Caco-2 (cell line): Measurements from ENCODE around the gene NRXN3. TPM values are rescaled to one million over a fixed set of nuclear protein-coding genes. Genes with fewer than 3 reads are reported as not detected.

ENCODE experiments used
- BruUV-seq: library from RNA; stranded (reverse); fragments of 400-500 nt; replicated peaks from 2 replicates; lab custom pipeline; 2021; lab: Mats Ljungman, UMichigan
- CTCF ChIA-PET: fragments of 300-600 bp; sonication (Branson Sonifier 250); formaldehyde crosslinking; loops from one replicate; lab custom pipeline; 2022; ENCODE audit warnings: antibody characterized with exemption; lab: Charles Lee
- POLR2A ChIA-PET: fragments of 300-600 bp; sonication (Branson Sonifier 250); formaldehyde crosslinking; loops from one replicate; lab custom pipeline; 2022; ENCODE audit warnings: antibody characterized with exemption; lab: Charles Lee
- DNase-seq, 2 experiments: peaks; one replicate each; pipeline versions ENCODE4 v3.0.0 to v3.0.0-alpha.2; 2020 to 2022
- H3K27me3 ChIP-seq: replicated peaks from 2 replicates; pipeline ENCODE4 v1.6.0; 2011; ENCODE audit warnings: low read length; ENCODE audit not compliant: control insufficient read depth, insufficient read depth
- H3K36me3 ChIP-seq: 2 replicates; pipeline ENCODE4 v1.5.1; 2011; ENCODE audit warnings: low read length; ENCODE audit not compliant: control insufficient read depth, insufficient read depth
- H3K4me1 ChIP-seq: fragments of 250-450 bp; sonication (Bioruptor Pico); 2 replicates; pipeline ENCODE4 v1.5.1; 2020; ENCODE audit warnings: mild to moderate bottlenecking
- H3K4me3 ChIP-seq: 2 replicates; pipeline ENCODE4 v1.5.1; 2011; ENCODE audit warnings: low read depth, mild to moderate bottlenecking, control low read depth, low read length
- H3K9me3 ChIP-seq: fragments of 250-450 bp; sonication (Bioruptor Pico); 2 replicates; pipeline ENCODE4 v1.5.1; 2020; ENCODE audit warnings: mild to moderate bottlenecking, moderate library complexity
- H3K27ac Mint-ChIP-seq: one replicate; pipeline ENCODE4 v1.8.0; 2022; ENCODE audit warnings: mixed read lengths; ENCODE audit not compliant: unreplicated experiment
- H3K27me3 Mint-ChIP-seq: one replicate; pipeline ENCODE4 v1.8.0; 2022; ENCODE audit warnings: mixed read lengths; ENCODE audit not compliant: insufficient read depth, unreplicated experiment
- H3K36me3 Mint-ChIP-seq: one replicate; pipeline ENCODE4 v1.8.0; 2022; ENCODE audit warnings: mild to moderate bottlenecking, mixed read lengths; ENCODE audit not compliant: insufficient read depth, unreplicated experiment
- H3K4me1 Mint-ChIP-seq: one replicate; pipeline ENCODE4 v1.8.0; 2022; ENCODE audit warnings: low read depth, mixed read lengths; ENCODE audit not compliant: unreplicated experiment
- H3K4me3 Mint-ChIP-seq: one replicate; pipeline ENCODE4 v1.8.0; 2022; ENCODE audit warnings: mild to moderate bottlenecking, moderate library complexity, mixed read lengths; ENCODE audit not compliant: unreplicated experiment
- H3K9me3 Mint-ChIP-seq: one replicate; pipeline ENCODE4 v1.8.0; 2022; ENCODE audit warnings: mixed read lengths; ENCODE audit not compliant: unreplicated experiment
- intact Hi-C: fragments of 100-400 bp; cut with micrococcal nuclease; formaldehyde crosslinking; loops from one replicate; pipeline ENCODE4 v1.10.0; 2022; ENCODE audit not compliant: unreplicated experiment
- total RNA-seq: library from RNA; stranded (reverse); gene quantifications from 2 replicates; pipeline ENCODE4 v1.2.3, GENCODE V29; 2022
- TF ChIP-seq, protein P1 (sequence below), 2 experiments: fragments of 200-600 bp in 1 of 2; IDR thresholded peaks; 1 replicate in 1 of 2; 2 replicates in 1 of 2; pipeline versions ENCODE4 v1.5.1 to v1.8.0; 2011 to 2022; ENCODE audit warnings: antibody characterized with exemption in 1 of 2, control low read depth in 1 of 2, inconsistent platforms in 1 of 2, low read depth in 1 of 2, low read length in 1 of 2, mild to moderate bottlenecking in 1 of 2, moderate library complexity in 1 of 2; ENCODE audit not compliant: insufficient read depth in 1 of 2, severe bottlenecking in 1 of 2, unreplicated experiment in 1 of 2

Gene NRXN3
- total RNA-seq, 1 experiment from 2014 or later = 12.4 TPM

DNA sequence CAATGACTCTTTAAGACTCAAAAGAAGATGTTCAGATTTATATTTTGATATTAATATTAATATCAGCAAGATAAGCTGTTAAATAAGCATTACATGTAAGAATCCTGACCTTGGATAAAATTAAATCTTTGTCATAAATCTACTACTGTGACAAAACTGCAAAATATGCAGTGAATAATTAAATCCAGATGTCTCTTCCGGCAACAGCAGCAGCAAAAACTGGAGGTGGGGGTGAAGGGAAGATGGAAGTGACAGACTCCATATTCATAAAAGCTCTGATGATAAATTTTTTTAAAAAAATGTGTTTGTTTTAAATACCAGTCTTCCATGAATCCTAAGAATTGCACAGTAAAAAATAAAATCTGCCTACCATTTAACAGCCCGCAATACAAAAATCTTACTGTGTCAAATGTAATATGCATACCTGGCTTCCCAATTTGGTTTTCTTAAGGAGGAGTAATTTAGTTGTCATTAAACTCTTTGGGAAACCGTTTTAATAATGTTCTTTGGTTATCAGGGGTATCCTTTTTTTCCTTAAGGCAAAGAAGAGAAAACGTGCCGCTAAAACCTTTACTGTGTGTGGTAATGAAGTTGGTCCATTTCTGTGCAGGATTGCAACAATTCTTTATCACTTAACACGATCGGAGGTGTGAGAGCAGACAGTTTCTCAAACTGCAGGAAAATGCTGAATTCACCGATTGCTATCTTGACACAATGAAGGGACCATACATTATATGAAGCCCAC is 1562.9 kb downstream of the NRXN3 start:
- H3K4me1 Mint-ChIP-seq = no peaks in the 10 kb centered on the region
- intact Hi-C loops = no loop called here
- Histone ChIP-seq H3K4me1 (peaks cover 3% of the 10 kb centered on the region), H3K9me3 (peaks cover 15% of the 10 kb centered on the region), H3K36me3 (no peaks in the 10 kb centered on the region), H3K27me3 (no peaks in the 10 kb centered on the region), H3K4me3 (no peak overlapping the region)
- TF ChIP-seq, protein P1, sequence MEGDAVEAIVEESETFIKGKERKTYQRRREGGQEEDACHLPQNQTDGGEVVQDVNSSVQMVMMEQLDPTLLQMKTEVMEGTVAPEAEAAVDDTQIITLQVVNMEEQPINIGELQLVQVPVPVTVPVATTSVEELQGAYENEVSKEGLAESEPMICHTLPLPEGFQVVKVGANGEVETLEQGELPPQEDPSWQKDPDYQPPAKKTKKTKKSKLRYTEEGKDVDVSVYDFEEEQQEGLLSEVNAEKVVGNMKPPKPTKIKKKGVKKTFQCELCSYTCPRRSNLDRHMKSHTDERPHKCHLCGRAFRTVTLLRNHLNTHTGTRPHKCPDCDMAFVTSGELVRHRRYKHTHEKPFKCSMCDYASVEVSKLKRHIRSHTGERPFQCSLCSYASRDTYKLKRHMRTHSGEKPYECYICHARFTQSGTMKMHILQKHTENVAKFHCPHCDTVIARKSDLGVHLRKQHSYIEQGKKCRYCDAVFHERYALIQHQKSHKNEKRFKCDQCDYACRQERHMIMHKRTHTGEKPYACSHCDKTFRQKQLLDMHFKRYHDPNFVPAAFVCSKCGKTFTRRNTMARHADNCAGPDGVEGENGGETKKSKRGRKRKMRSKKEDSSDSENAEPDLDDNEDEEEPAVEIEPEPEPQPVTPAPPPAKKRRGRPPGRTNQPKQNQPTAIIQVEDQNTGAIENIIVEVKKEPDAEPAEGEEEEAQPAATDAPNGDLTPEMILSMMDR (IDR thresholded peaks at IDR 0.05; ENCODE audit: insufficient read depth in 1 of 2, low read depth in 1 of 2, low read length in 1 of 2, severe bottlenecking in 1 of 2, unreplicated experiment in 1 of 2) = no peak
- peaks cover 10% of the 10 kb centered on the region for H3K9me3 Mint-ChIP-seq
- ChIA-PET CTCF (no interaction called here), POLR2A (no interaction called here)
- BruUV-seq = no TSS peak
- H3K27me3 Mint-ChIP-seq = no peaks in the 10 kb centered on the region
- no peak overlapping the region for H3K27ac Mint-ChIP-seq
- H3K4me3 Mint-ChIP-seq = no peak overlapping the region
- DNase-seq = no peak
- H3K36me3 Mint-ChIP-seq = peaks cover 13% of the 10 kb centered on the region

DNA sequence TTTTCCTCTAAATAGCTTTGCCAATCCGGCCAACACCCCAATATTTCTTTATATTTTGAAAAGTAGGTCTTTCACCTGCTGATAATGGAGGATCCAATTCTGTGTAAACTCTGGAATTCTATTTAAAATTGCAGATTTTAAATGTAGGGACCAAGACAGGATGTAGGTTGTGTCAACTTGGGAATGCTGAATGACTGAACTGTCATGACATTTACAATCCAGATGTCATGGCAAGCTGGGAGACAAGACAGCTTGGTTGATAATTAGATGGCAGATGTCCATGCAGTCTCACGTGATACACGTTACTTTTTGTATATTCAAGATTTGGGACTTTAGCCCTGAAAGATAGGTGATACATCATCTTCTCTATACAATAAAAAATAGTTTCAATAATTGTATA is 1564.0 kb downstream of the NRXN3 start:
- Mint-ChIP-seq H3K27ac (no peak overlapping the region), H3K4me1 (no peaks in the 10 kb centered on the region), H3K27me3 (no peaks in the 10 kb centered on the region), H3K36me3 (peaks cover 13% of the 10 kb centered on the region), H3K9me3 (peaks cover 10% of the 10 kb centered on the region), H3K4me3 (no peak overlapping the region)
- H3K27me3 ChIP-seq = no peaks in the 10 kb centered on the region
- no peak overlapping the region for H3K4me3 ChIP-seq
- TF ChIP-seq, protein P1 (IDR thresholded peaks at IDR 0.05; ENCODE audit: insufficient read depth in 1 of 2, low read depth in 1 of 2, low read length in 1 of 2, severe bottlenecking in 1 of 2, unreplicated experiment in 1 of 2) = no peak
- ChIA-PET POLR2A (no interaction called here), CTCF (no interaction called here)
- H3K36me3 ChIP-seq = no peaks in the 10 kb centered on the region
- intact Hi-C loops = no loop called here
- no peak for DNase-seq
- no peaks in the 10 kb centered on the region for H3K4me1 ChIP-seq
- H3K9me3 ChIP-seq = peaks cover 20% of the 10 kb centered on the region
- no TSS peak for BruUV-seq

DNA sequence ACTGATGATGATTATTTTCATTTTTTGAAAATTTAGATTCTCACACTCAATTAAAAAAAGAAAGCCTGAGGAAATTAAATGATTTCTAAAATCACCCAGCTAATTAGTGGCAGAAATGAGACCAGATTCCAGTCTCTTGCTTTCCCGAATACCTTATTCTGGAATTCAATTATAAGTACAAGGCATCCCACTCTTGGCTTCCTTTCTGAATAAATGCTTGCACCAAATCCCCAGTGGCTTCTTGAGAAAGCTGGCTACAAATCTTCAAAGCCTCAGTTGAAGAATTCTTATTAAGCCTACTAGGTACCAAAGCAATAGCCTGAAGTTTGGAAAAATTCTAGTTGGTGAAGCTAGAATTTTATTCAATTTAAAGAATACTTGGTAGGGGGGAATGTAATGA is 1564.5 kb downstream of the NRXN3 start:
- DNase-seq = no peak
- Histone ChIP-seq H3K4me1 (no peaks in the 10 kb centered on the region), H3K27me3 (no peaks in the 10 kb centered on the region), H3K4me3 (no peak overlapping the region), H3K36me3 (no peaks in the 10 kb centered on the region), H3K9me3 (peaks cover 20% of the 10 kb centered on the region)
- Mint-ChIP-seq H3K27ac (no peak overlapping the region), H3K36me3 (peaks cover 13% of the 10 kb centered on the region), H3K9me3 (peaks cover 10% of the 10 kb centered on the region), H3K27me3 (no peaks in the 10 kb centered on the region), H3K4me3 (no peak overlapping the region), H3K4me1 (no peaks in the 10 kb centered on the region)
- intact Hi-C loops = no loop called here
- ChIA-PET CTCF (no interaction called here), POLR2A (no interaction called here)
- TF ChIP-seq, protein P1 (IDR thresholded peaks at IDR 0.05; ENCODE audit: insufficient read depth in 1 of 2, low read depth in 1 of 2, low read length in 1 of 2, severe bottlenecking in 1 of 2, unreplicated experiment in 1 of 2) = no peak
- BruUV-seq = no TSS peak
